Naive thymus-derived CD4-positive, alpha-beta T cell (primary cell): Measurements from ENCODE around the gene ADAMTS10. TPM values are rescaled to one million over a fixed set of nuclear protein-coding genes. Genes with fewer than 3 reads are reported as not detected.
"Not testable (repeated sequence)": the region's sequence is repeated elsewhere in the genome, so short reads cannot be mapped to it uniquely, and the experiment has no call there.

Source experiments
- ATAC-seq: fragments of 150-1000 bp; cut with Tn5 transposase; 2 replicates; pipeline ENCODE4 v1.10.0; 2021; ENCODE audit warnings: mild to moderate bottlenecking, moderate library complexity
- CTCF ChIA-PET: fragments of 350-600 bp; sonication (Branson Sonifier 250); formaldehyde crosslinking; loops from one replicate; lab custom pipeline; 2021; ENCODE audit warnings: antibody characterized with exemption; lab: Charles Lee
- POLR2A ChIA-PET: fragments of 350-600 bp; sonication (Branson Sonifier 250); formaldehyde crosslinking; loops from one replicate; lab custom pipeline; 2021; ENCODE audit warnings: antibody characterized with exemption, inconsistent platforms; lab: Charles Lee
- DNase-seq, 9 donors: peaks; one replicate each; pipeline versions ENCODE4 v3.0.0 to v3.0.0-alpha.2; 2020 to 2022; ENCODE audit warnings: mixed read lengths in 1 of 9
- H3K27ac ChIP-seq: one replicate; pipeline ENCODE4 v1.7.0; 2013; ENCODE audit warnings: mild to moderate bottlenecking, low read depth, low read length, moderate library complexity
- H3K27me3 ChIP-seq, 2 donors: one replicate each; pipeline ENCODE4 v1.7.0; 2013; ENCODE audit warnings: low read length in 2 of 2, mild to moderate bottlenecking in 2 of 2, moderate library complexity in 2 of 2; ENCODE audit not compliant: control insufficient read depth in 2 of 2, insufficient read depth in 2 of 2
- H3K36me3 ChIP-seq, 3 experiments: 1 replicate in 2 of 3; 2 replicates in 1 of 3; pipeline ENCODE4 v1.7.0; 2013; ENCODE audit warnings: low read length in 3 of 3, mild to moderate bottlenecking in 3 of 3, moderate library complexity in 1 of 3; ENCODE audit not compliant: insufficient read depth in 3 of 3, control insufficient read depth in 2 of 3
- H3K4me1 ChIP-seq, 2 donors: one replicate each; pipeline ENCODE4 v1.7.0; 2013; ENCODE audit warnings: low read length in 2 of 2, mild to moderate bottlenecking in 2 of 2, moderate library complexity in 1 of 2; ENCODE audit not compliant: control insufficient read depth in 2 of 2, insufficient read depth in 2 of 2
- H3K4me3 ChIP-seq: 2 replicates; pipeline ENCODE4 v1.7.0; 2013; ENCODE audit warnings: mild to moderate bottlenecking, low read length
- H3K9me3 ChIP-seq, 3 experiments: 1 replicate in 2 of 3; 2 replicates in 1 of 3; pipeline ENCODE4 v1.7.0; 2013; ENCODE audit warnings: low read length in 3 of 3; ENCODE audit not compliant: control insufficient read depth in 2 of 3
- H3K27ac Mint-ChIP-seq, 9 donors: one replicate each; pipeline ENCODE4 v1.8.0; 2020 to 2022; ENCODE audit warnings: mixed read lengths in 9 of 9, mild to moderate bottlenecking in 8 of 9, moderate library complexity in 5 of 9, inconsistent platforms in 2 of 9
- H3K27me3 Mint-ChIP-seq, 5 donors: one replicate each; pipeline ENCODE4 v1.8.0; 2021 to 2022; ENCODE audit warnings: mixed read lengths in 5 of 5, mild to moderate bottlenecking in 1 of 5
- H3K36me3 Mint-ChIP-seq, 5 donors: one replicate each; pipeline ENCODE4 v1.8.0; 2020 to 2022; ENCODE audit warnings: mixed read lengths in 5 of 5, mild to moderate bottlenecking in 3 of 5, inconsistent platforms in 1 of 5
- H3K4me1 Mint-ChIP-seq, 7 donors: one replicate each; pipeline ENCODE4 v1.8.0; 2020 to 2022; ENCODE audit warnings: mixed read lengths in 7 of 7, mild to moderate bottlenecking in 3 of 7, inconsistent platforms in 1 of 7
- H3K4me3 Mint-ChIP-seq, 10 donors: one replicate each; pipeline ENCODE4 v1.8.0; 2020 to 2022; ENCODE audit warnings: mild to moderate bottlenecking in 10 of 10, mixed read lengths in 10 of 10, moderate library complexity in 6 of 10, inconsistent platforms in 2 of 10
- H3K9me3 Mint-ChIP-seq, 11 donors: one replicate each; pipeline ENCODE4 v1.8.0; 2020 to 2022; ENCODE audit warnings: mixed read lengths in 11 of 11, mild to moderate bottlenecking in 4 of 11, inconsistent platforms in 1 of 11, moderate library complexity in 1 of 11
- intact Hi-C, 2 donors: fragments of 100-400 bp; cut with micrococcal nuclease; formaldehyde crosslinking; loops; one replicate each; pipeline ENCODE4 v1.15.1; 2023
- polyA plus RNA-seq, 2 donors: library from polyadenylated mRNA; unstranded; fragments of 300-500 nt; fragmentation: Illumina TruSeq; gene quantifications; one replicate each; pipeline ENCODE4 v1.2.3, GENCODE V29; 2021
- total RNA-seq, 6 experiments: library from RNA in 5 of 6; stranded (reverse) in 5 of 6; gene quantifications; 1 replicate in 5 of 6; 2 replicates in 1 of 6; pipeline ENCODE4 v1.2.3 and lab custom pipeline; 2021 to 2026

ADAMTS10 gene
- total and polyA plus RNA-seq, 7 experiments from 2014 or later, result 1.5 to 102 (median 78.7) TPM

- H3K4me1 ChIP-seq, result no peaks in the 10 kb centered on the region
- no peak overlapping the region for H3K4me3 ChIP-seq
- Mint-ChIP-seq H3K9me3 (peaks cover 0 to 3% (median 0%) of the 10 kb centered on the region in 11 donors), H3K27me3 (peaks cover 6 to 24% (median 11%) of the 10 kb centered on the region in 5 donors), H3K36me3 (no peaks in the 10 kb centered on the region), H3K4me3 (no peak overlapping the region), H3K27ac (no peak overlapping the region), H3K4me1 (peaks cover 0 to 14% (median 7%) of the 10 kb centered on the region in 7 donors)
- POLR2A ChIA-PET, result no interaction called here
- intact Hi-C loops, result no loop called here
- no peaks in the 10 kb centered on the region for H3K27me3 ChIP-seq
- no peak for DNase-seq
- H3K9me3 ChIP-seq, result no peaks in the 10 kb centered on the region
- no peaks in the 10 kb centered on the region for H3K36me3 ChIP-seq
- CTCF ChIA-PET, result interaction anchor here (2.8 kb wide), 1 partner anchor 61 kb away, joined by 37 read pairs; the partner anchor contains the start of gene MYO1F
- no peak overlapping the region for H3K27ac ChIP-seq
- peak; percentile 86 for ATAC-seq
These were observed 30.0 kb upstream of the ADAMTS10 start for GRCh38 chr19:8640402-8641004.

- no peaks in the 10 kb centered on the region for H3K9me3 ChIP-seq
- Mint-ChIP-seq H3K4me3 (no peak overlapping the region), H3K27me3 (peaks cover 6 to 23% (median 11%) of the 10 kb centered on the region in 5 donors), H3K4me1 (peaks cover 0 to 13% (median 7%) of the 10 kb centered on the region in 7 donors), H3K36me3 (no peaks in the 10 kb centered on the region), H3K9me3 (peaks cover 0 to 3% (median 0%) of the 10 kb centered on the region in 11 donors), H3K27ac (no peak overlapping the region)
- no peaks in the 10 kb centered on the region for H3K27me3 ChIP-seq
- CTCF ChIA-PET, result no interaction called here
- POLR2A ChIA-PET, result interaction anchor here (0.7 kb wide), 1 partner anchor 13 kb away, joined by 3 read pairs; no protein-coding TSS in a partner anchor
- no peak overlapping the region for H3K27ac ChIP-seq
- H3K4me3 ChIP-seq, result no peak overlapping the region
- no peaks in the 10 kb centered on the region for H3K4me1 ChIP-seq
- DNase-seq (no peak), ATAC-seq (no peak)
- intact Hi-C loops, result no loop called here
- H3K36me3 ChIP-seq, result no peaks in the 10 kb centered on the region
These were observed 29.4 kb upstream of the ADAMTS10 start for GRCh38 chr19:8639821-8640401.

- H3K9me3 ChIP-seq, result no peaks in the 10 kb centered on the region
- Mint-ChIP-seq H3K4me3 (no peak overlapping the region), H3K27ac (peak overlapping the region in 1 of 9 donors; percentile 34), H3K9me3 (peaks cover 0 to 3% (median 0%) of the 10 kb centered on the region in 11 donors), H3K27me3 (peaks cover 6 to 23% (median 11%) of the 10 kb centered on the region in 5 donors), H3K4me1 (peaks cover 0 to 14% (median 8%) of the 10 kb centered on the region in 7 donors), H3K36me3 (no peaks in the 10 kb centered on the region)
- no peak overlapping the region for H3K4me3 ChIP-seq
- peak in 2 of 9 donors; percentile 14 to 27 for DNase-seq
- ChIA-PET CTCF (no interaction called here), POLR2A (no interaction called here)
- no peaks in the 10 kb centered on the region for H3K36me3 ChIP-seq
- intact Hi-C loops, result no loop called here
- no peaks in the 10 kb centered on the region for H3K4me1 ChIP-seq
- ATAC-seq, result peak; percentile 39
- no peak overlapping the region for H3K27ac ChIP-seq
- H3K27me3 ChIP-seq, result no peaks in the 10 kb centered on the region
These were observed 27.6 kb upstream of the ADAMTS10 start for GRCh38 chr19:8638078-8638619.

- H3K27me3 Mint-ChIP-seq, result peaks cover 6 to 20% (median 11%) of the 10 kb centered on the region in 5 donors
- CTCF ChIA-PET, result interaction anchor here (0.6 kb wide), 1 partner anchor 501 kb away, joined by 4 read pairs; no protein-coding TSS in a partner anchor
- H3K27me3 ChIP-seq, H3K4me3 Mint-ChIP-seq, H3K4me1 ChIP-seq, intact Hi-C loops, H3K9me3 ChIP-seq, H3K27ac ChIP-seq, DNase-seq, ATAC-seq, H3K9me3 Mint-ChIP-seq, H3K36me3 Mint-ChIP-seq, H3K4me3 ChIP-seq, POLR2A ChIA-PET, H3K36me3 ChIP-seq: not testable (repeated sequence)
- H3K4me1 Mint-ChIP-seq, result peaks cover 0 to 14% (median 8%) of the 10 kb centered on the region in 7 donors
- H3K27ac Mint-ChIP-seq, result peak overlapping the region in 1 of 9 donors; percentile 16
These were observed 26.6 kb upstream of the ADAMTS10 start for GRCh38 chr19:8637070-8637469.

- peak overlapping the region in 1 of 9 donors; percentile 55 for H3K27ac Mint-ChIP-seq
- Histone ChIP-seq H3K4me3 (no peak overlapping the region), H3K27ac (no peak overlapping the region), H3K27me3 (no peaks in the 10 kb centered on the region), H3K9me3 (no peaks in the 10 kb centered on the region), H3K36me3 (no peaks in the 10 kb centered on the region), H3K4me1 (no peaks in the 10 kb centered on the region)
- H3K4me1 Mint-ChIP-seq, result peaks cover 0 to 14% (median 8%) of the 10 kb centered on the region in 7 donors
- peaks cover 6 to 18% (median 11%) of the 10 kb centered on the region in 5 donors for H3K27me3 Mint-ChIP-seq
- ATAC-seq (no peak), DNase-seq (no peak)
- no peaks in the 10 kb centered on the region for H3K9me3 Mint-ChIP-seq
- no peak overlapping the region for H3K4me3 Mint-ChIP-seq
- no peaks in the 10 kb centered on the region for H3K36me3 Mint-ChIP-seq
- POLR2A ChIA-PET, result no interaction called here
- intact Hi-C loops, result no loop called here
- CTCF ChIA-PET, result interaction anchor here (0.6 kb wide), 1 partner anchor 54 kb away, joined by 3 read pairs; no protein-coding TSS in a partner anchor
These were observed 24.9 kb upstream of the ADAMTS10 start for GRCh38 chr19:8635422-8635821.

- no peaks in the 10 kb centered on the region for H3K9me3 Mint-ChIP-seq
- no peak overlapping the region for H3K4me3 Mint-ChIP-seq
- ATAC-seq (no peak), DNase-seq (no peak)
- H3K4me1 Mint-ChIP-seq, result peaks cover 0 to 7% (median 0%) of the 10 kb centered on the region in 7 donors
- Histone ChIP-seq H3K27ac (no peak overlapping the region), H3K36me3 (no peaks in the 10 kb centered on the region), H3K27me3 (no peaks in the 10 kb centered on the region), H3K4me1 (no peaks in the 10 kb centered on the region), H3K9me3 (no peaks in the 10 kb centered on the region), H3K4me3 (no peak overlapping the region)
- ChIA-PET CTCF (no interaction called here), POLR2A (interaction anchor here (1.6 kb wide), 1 partner anchor 10 kb away, joined by 5 read pairs; no protein-coding TSS in a partner anchor)
- no peaks in the 10 kb centered on the region for H3K27me3 Mint-ChIP-seq
- H3K36me3 Mint-ChIP-seq, result no peaks in the 10 kb centered on the region
- no peak overlapping the region for H3K27ac Mint-ChIP-seq
- intact Hi-C loops, result no loop called here
These were observed 20.9 kb upstream of the ADAMTS10 start for GRCh38 chr19:8631425-8631819.
